Left lung (tissue), 10 donors: Measurements from ENCODE around the gene ASCC1. TPM values are rescaled to one million over a fixed set of nuclear protein-coding genes. Genes with fewer than 3 reads are reported as not detected.

ENCODE experiments used
- ATAC-seq: fragments of 200-7000 bp; cut with Tn5 transposase; one replicate; pipeline ENCODE4 v1.9.1; 2020; ENCODE audit warnings: moderate library complexity
- DNase-seq, 4 donors: peaks; one replicate each; pipeline ENCODE4 v3.0.0-alpha.2; 2013 to 2020
- H3K27ac ChIP-seq, 2 donors: fragments of 200-600 bp; sonication (generic) in 1 of 2; one replicate each; pipeline versions ENCODE4 v1.5.0 to v1.8.0; 2020 to 2021
- H3K27me3 ChIP-seq, 2 donors: fragments of 200-600 bp; sonication (generic) in 1 of 2; one replicate each; pipeline versions ENCODE4 v1.5.0 to v1.8.0; 2020 to 2021
- H3K36me3 ChIP-seq, 2 donors: fragments of 200-600 bp; sonication (generic) in 1 of 2; one replicate each; pipeline versions ENCODE4 v1.5.0 to v1.8.0; 2020 to 2021
- H3K4me1 ChIP-seq, 2 donors: fragments of 200-600 bp; one replicate each; pipeline ENCODE4 v1.8.0; 2021
- H3K4me3 ChIP-seq, 2 donors: fragments of 200-600 bp; sonication (generic) in 1 of 2; one replicate each; pipeline versions ENCODE4 v1.5.0 to v1.8.0; 2020 to 2021; ENCODE audit warnings: mild to moderate bottlenecking in 1 of 2
- H3K9me3 ChIP-seq, 2 donors: fragments of 200-600 bp; sonication (generic) in 1 of 2; one replicate each; pipeline versions ENCODE4 v1.5.0 to v1.8.0; 2020 to 2021
- intact Hi-C, 2 donors: fragments of 100-400 bp; cut with DNase I; formaldehyde crosslinking; loops; one replicate each; pipeline versions ENCODE4 v1.11.2 to v1.14.2; 2022
- polyA plus RNA-seq, 6 donors: library from polyadenylated mRNA; unstranded; fragments of 120-200 nt; gene quantifications; one replicate each; pipeline ENCODE4 v1.2.1, GENCODE V29; 2013; ENCODE audit not compliant: insufficient read length in 6 of 6
- total RNA-seq, 2 donors: library from RNA; stranded (reverse); fragmentation: NEBNext Ultra II Directional; extraction: Animal tissue kit (Norgen Biotek cat#: 25700); gene quantifications; one replicate each; pipeline ENCODE4 v1.2.1, GENCODE V29; 2021
- TF ChIP-seq, protein P1 (sequence below), 2 donors: fragments of 200-600 bp; sonication (generic) in 1 of 2; IDR thresholded peaks; one replicate each; pipeline versions ENCODE4 v1.5.0 to v1.8.0; 2021; ENCODE audit warnings: antibody characterized with exemption in 2 of 2
- donor health status: DM: no; HTN: yes; CAD: no.
- donor health status: DM: no; HTN: no; CAD: no.

ASCC1 gene
- total and polyA plus RNA-seq, 8 donors = 27.0 to 48.2 (median 37.4) TPM

GRCh38 chr10:72176701-72177100 lies 39.4 kb downstream of the ASCC1 start:
- peak; percentile 79 for ATAC-seq
- Histone ChIP-seq H3K9me3 (no peaks in the 10 kb centered on the region), H3K27me3 (no peaks in the 10 kb centered on the region), H3K4me1 (peaks cover 12 to 19% of the 10 kb centered on the region in 2 donors), H3K27ac (no peak overlapping the region), H3K36me3 (peaks cover 0 to 14% of the 10 kb centered on the region in 2 donors), H3K4me3 (no peak overlapping the region)
- DNase-seq = no peak
- intact Hi-C loops = no loop called here
- TF ChIP-seq, protein P1, sequence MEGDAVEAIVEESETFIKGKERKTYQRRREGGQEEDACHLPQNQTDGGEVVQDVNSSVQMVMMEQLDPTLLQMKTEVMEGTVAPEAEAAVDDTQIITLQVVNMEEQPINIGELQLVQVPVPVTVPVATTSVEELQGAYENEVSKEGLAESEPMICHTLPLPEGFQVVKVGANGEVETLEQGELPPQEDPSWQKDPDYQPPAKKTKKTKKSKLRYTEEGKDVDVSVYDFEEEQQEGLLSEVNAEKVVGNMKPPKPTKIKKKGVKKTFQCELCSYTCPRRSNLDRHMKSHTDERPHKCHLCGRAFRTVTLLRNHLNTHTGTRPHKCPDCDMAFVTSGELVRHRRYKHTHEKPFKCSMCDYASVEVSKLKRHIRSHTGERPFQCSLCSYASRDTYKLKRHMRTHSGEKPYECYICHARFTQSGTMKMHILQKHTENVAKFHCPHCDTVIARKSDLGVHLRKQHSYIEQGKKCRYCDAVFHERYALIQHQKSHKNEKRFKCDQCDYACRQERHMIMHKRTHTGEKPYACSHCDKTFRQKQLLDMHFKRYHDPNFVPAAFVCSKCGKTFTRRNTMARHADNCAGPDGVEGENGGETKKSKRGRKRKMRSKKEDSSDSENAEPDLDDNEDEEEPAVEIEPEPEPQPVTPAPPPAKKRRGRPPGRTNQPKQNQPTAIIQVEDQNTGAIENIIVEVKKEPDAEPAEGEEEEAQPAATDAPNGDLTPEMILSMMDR (IDR thresholded peaks at IDR 0.05) = no peak

GRCh38 chr10:72175149-72175548 lies 40.9 kb downstream of the ASCC1 start:
- H3K27me3 ChIP-seq = no peaks in the 10 kb centered on the region
- H3K9me3 ChIP-seq = no peaks in the 10 kb centered on the region
- intact Hi-C loops = no loop called here
- H3K4me3 ChIP-seq = no peak overlapping the region
- DNase-seq (no peak), ATAC-seq (no peak)
- TF ChIP-seq, protein P1 (IDR thresholded peaks at IDR 0.05) = no peak
- H3K4me1 ChIP-seq = peaks cover 12 to 33% of the 10 kb centered on the region in 2 donors
- H3K27ac ChIP-seq = no peak overlapping the region
- peaks cover 0 to 14% of the 10 kb centered on the region in 2 donors for H3K36me3 ChIP-seq

DNA sequence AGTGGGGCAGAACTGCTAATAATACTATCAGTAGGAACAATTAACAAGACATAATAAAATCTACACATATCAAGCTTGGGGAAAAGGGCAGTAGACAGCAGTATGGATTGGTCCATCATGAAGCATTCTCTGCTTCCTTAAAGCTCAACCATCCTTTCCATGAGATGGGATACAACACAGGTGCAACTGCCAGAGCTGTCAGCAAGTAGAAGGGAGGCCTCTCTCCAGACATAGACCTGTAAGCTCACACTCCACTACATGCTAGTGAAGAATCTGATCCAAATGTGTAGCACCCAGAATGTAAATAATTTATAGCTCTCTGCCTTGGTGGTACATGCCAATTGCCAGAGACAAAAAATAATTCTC lies 41.8 kb downstream of the ASCC1 start:
- intact Hi-C loops = no loop called here
- H3K4me1 ChIP-seq = peaks cover 12 to 33% of the 10 kb centered on the region in 2 donors
- H3K27me3 ChIP-seq = no peaks in the 10 kb centered on the region
- no peak overlapping the region for H3K4me3 ChIP-seq
- H3K36me3 ChIP-seq = peaks cover 0 to 13% of the 10 kb centered on the region in 2 donors
- no peak for ATAC-seq
- TF ChIP-seq, protein P1 (IDR thresholded peaks at IDR 0.05) = no peak
- no peak overlapping the region for H3K27ac ChIP-seq
- no peak for DNase-seq
- no peaks in the 10 kb centered on the region for H3K9me3 ChIP-seq

- DNase-seq = no peak
- Histone ChIP-seq H3K27me3 (no peaks in the 10 kb centered on the region), H3K36me3 (peaks cover 0 to 7% of the 10 kb centered on the region in 2 donors), H3K27ac (no peak overlapping the region), H3K4me1 (peaks cover 12 to 33% of the 10 kb centered on the region in 2 donors), H3K4me3 (no peak overlapping the region), H3K9me3 (no peaks in the 10 kb centered on the region)
- intact Hi-C loops = no loop called here
- TF ChIP-seq, protein P1 (IDR thresholded peaks at IDR 0.05) = no peak
- no peak for ATAC-seq
Observed at GRCh38 chr10:72173619-72174296, 42.3 kb downstream of the ASCC1 start.

- Histone ChIP-seq H3K27me3 (no peaks in the 10 kb centered on the region), H3K36me3 (peaks cover 0 to 2% of the 10 kb centered on the region in 2 donors), H3K27ac (no peak overlapping the region), H3K4me1 (peaks cover 12 to 33% of the 10 kb centered on the region in 2 donors), H3K9me3 (no peaks in the 10 kb centered on the region), H3K4me3 (no peak overlapping the region)
- intact Hi-C loops = no loop called here
- DNase-seq (no peak), ATAC-seq (no peak)
- TF ChIP-seq, protein P1 (IDR thresholded peaks at IDR 0.05) = no peak
Observed at GRCh38 chr10:72173262-72173618, 42.8 kb downstream of the ASCC1 start.
